Measurements from ENCODE around the gene PLEKHN1. TPM values are rescaled to one million over a fixed set of nuclear protein-coding genes. Genes with fewer than 3 reads are reported as not detected.

PLEKHN1 gene
- total and polyA plus RNA-seq, 2 of the 4 experiments (the other 2 are of a cell fraction): 0.54 to 2.1 TPM

GRCh38 chr1:927748-928147 is 38.5 kb upstream of the PLEKHN1 start:
- Histone ChIP-seq H2AK9ac (replicated peaks; ENCODE audit: low read depth, low read length, poor library complexity) (no peak overlapping the region), H3K27ac (ENCODE audit: insufficient read depth, low read length) (no peak overlapping the region), H2BK20ac (ENCODE audit: low read depth, low read length) (no peak overlapping the region), H3K4ac (ENCODE audit: low read depth, low read length) (no peak overlapping the region), H3K56ac (ENCODE audit: extremely low read depth, insufficient read depth, low read length) (no peak overlapping the region), H4K8ac (ENCODE audit: low read depth in 2 of 2, low read length in 2 of 2) (no peak overlapping the region), H3K9me1 (ENCODE audit: insufficient read depth, low read length) (no peaks in the 10 kb centered on the region), H3K36me3 (ENCODE audit: control insufficient read depth, insufficient read depth, low read length) (peaks cover 9% of the 10 kb centered on the region), H3K4me1 (ENCODE audit: control insufficient read depth, insufficient read depth, low read length) (peaks cover 5% of the 10 kb centered on the region; the same call in 1 of the 2 replicates), H2BK120ac (ENCODE audit: low read depth, low read length) (no peak overlapping the region), H3K27me3 (ENCODE audit: control insufficient read depth, insufficient read depth, low read length) (no peaks in the 10 kb centered on the region), H4K20me1 (ENCODE audit: insufficient read depth, low read length) (peaks cover 10% of the 10 kb centered on the region), H4K91ac (ENCODE audit: insufficient read depth, low read depth, low read length) (no peak overlapping the region), H3K4me3 (ENCODE audit: insufficient read depth, low read depth, low read length) (no peak overlapping the region), H3K23ac (ENCODE audit: low read depth, low read length) (no peak overlapping the region), H4K5ac (ENCODE audit: low read depth, low read length) (no peak overlapping the region), H2BK15ac (ENCODE audit: low read depth, low read length) (no peak overlapping the region), H3K14ac (replicated peaks; ENCODE audit: low read depth, low read length) (no peak overlapping the region), H3K4me2 (ENCODE audit: low read depth, low read length) (no peak overlapping the region), H3K9ac (ENCODE audit: low read depth, low read length) (no peak overlapping the region), H2AFZ (replicated peaks; ENCODE audit: low read length, poor library complexity) (no peak overlapping the region), H2BK5ac (ENCODE audit: low read depth, low read length, poor library complexity, severe bottlenecking) (no peak overlapping the region), H3K79me1 (ENCODE audit: low read depth in 1 of 2, low read length in 2 of 2) (peaks cover 0 to 15% of the 10 kb centered on the region in 2 experiments; a peak in 2 of 4 replicates), H3K9me3 (ENCODE audit: control insufficient read depth, insufficient read depth, low read length) (no peaks in the 10 kb centered on the region), H2AK5ac (ENCODE audit: low read depth, low read length) (no peak overlapping the region), H3K18ac (ENCODE audit: low read depth, low read length) (no peak overlapping the region)
- dilution Hi-C loops (cut with HindIII; ENCODE audit: low sequenced_read_pairs, unreplicated experiment): no loop called here
- ChIA-PET CTCF (no interaction called here), POLR2A (ENCODE audit: unreplicated experiment) (no interaction called here)
- BruUV-seq (replicated peaks): no TSS peak
- intact Hi-C loops (cut with micrococcal nuclease): no loop called here
- in situ Hi-C loops (cut with MboI; ENCODE audit: low sequenced_read_pairs): no loop called here
- WGBS, 2 experiments (ENCODE audit: extremely low coverage in 2 of 2, insufficient read length in 1 of 2): no CpG with 5 or more reads among the region's 10 CpGs
- TF ChIP-seq MAZ (IDR thresholded peaks at IDR 0.05; ENCODE audit: borderline replicate concordance, low read depth, low read length) (no peak), NFE2L2 (IDR thresholded peaks at IDR 0.05; ENCODE audit: low read depth, low read length) (no peak), RCOR1 (IDR thresholded peaks at IDR 0.05; ENCODE audit: insufficient replicate concordance, low read length) (no peak), BHLHE40 (IDR thresholded peaks at IDR 0.05; ENCODE audit: low read depth, low read length) (no peak), RFX5 (IDR thresholded peaks at IDR 0.05; ENCODE audit: low read depth, low read length) (no peak), RAD21 (IDR thresholded peaks at IDR 0.05; ENCODE audit: low read length) (no peak), SMC3 (IDR thresholded peaks at IDR 0.05; ENCODE audit: low read depth, low read length) (no peak), MXI1 (IDR thresholded peaks at IDR 0.05; ENCODE audit: borderline replicate concordance, low read depth, low read length) (no peak), FOS (IDR thresholded peaks at IDR 0.05; ENCODE audit: low read depth, low read length) (no peak), CTCF (conservative IDR thresholded peaks at IDR 0.05; ENCODE audit: low read depth, low read length) (no peak), ELK1 (IDR thresholded peaks at IDR 0.05; ENCODE audit: borderline replicate concordance, low read depth, low read length) (no peak), MAFK (IDR thresholded peaks at IDR 0.05; ENCODE audit: low read depth, low read length) (no peak), POLR2A (IDR thresholded peaks at IDR 0.05; ENCODE audit: low read depth, low read length) (no peak), USF2 (IDR thresholded peaks at IDR 0.05; ENCODE audit: low read depth, low read length) (no peak), CHD1 (IDR thresholded peaks at IDR 0.05; ENCODE audit: low read depth, low read length) (no peak), CEBPB (IDR thresholded peaks at IDR 0.05; ENCODE audit: low read depth, low read length) (no peak)
- DNase-seq (no peak), ATAC-seq (ENCODE audit: low read depth) (no peak)
